GM23338 (cell line): ENCODE measurements around the gene TRHDE. TPM values are rescaled to one million over a fixed set of nuclear protein-coding genes. Genes with fewer than 3 reads are reported as not detected.
A peak's percentile ranks its signal among the peaks of the same experiment; 100 is the strongest.

Experiments
- ATAC-seq: fragments of 200-7000 bp; cut with Tn5 transposase; 3 replicates; pipeline ENCODE4 v1.9.1; 2020
- DNase-seq: peaks from one replicate; pipeline ENCODE4 v3.0.0-alpha.2; 2015; ENCODE audit warnings: low spot score
- H2AFZ ChIP-seq: fragments of 200-600 bp; sonication (generic); 2 replicates; pipeline ENCODE4 v1.8.0; 2016; ENCODE audit warnings: antibody characterized with exemption, mild to moderate bottlenecking, moderate library complexity
- H3F3A ChIP-seq: fragments of 200-600 bp; sonication (generic); replicated peaks from 2 replicates; pipeline ENCODE4 v1.8.0; 2017; ENCODE audit warnings: antibody characterized with exemption, mixed run types, low read depth
- H3K27ac ChIP-seq: fragments of 200-600 bp; sonication (generic); 2 replicates; pipeline ENCODE4 v1.6.1; 2016; ENCODE audit warnings: low read depth
- H3K27me3 ChIP-seq: fragments of 200-600 bp; sonication (generic); 2 replicates; pipeline ENCODE4 v1.8.0; 2016; ENCODE audit warnings: mild to moderate bottlenecking, mixed run types, moderate library complexity; ENCODE audit not compliant: insufficient read depth
- H3K36me3 ChIP-seq: fragments of 200-600 bp; sonication (generic); 2 replicates; pipeline ENCODE4 v1.8.0; 2016; ENCODE audit warnings: mild to moderate bottlenecking; ENCODE audit not compliant: insufficient read depth
- H3K4me1 ChIP-seq: fragments of 200-600 bp; sonication (generic); 2 replicates; pipeline ENCODE4 v1.8.0; 2016; ENCODE audit warnings: mild to moderate bottlenecking, moderate library complexity; ENCODE audit not compliant: insufficient read depth
- H3K4me2 ChIP-seq: fragments of 200-600 bp; sonication (generic); 2 replicates; pipeline ENCODE4 v1.7.1; 2017; ENCODE audit warnings: mixed run types
- H3K4me3 ChIP-seq: fragments of 200-600 bp; sonication (generic); 2 replicates; pipeline ENCODE4 v1.6.1; 2016; ENCODE audit warnings: mixed run types
- H3K79me2 ChIP-seq: fragments of 200-600 bp; sonication (generic); replicated peaks from 2 replicates; pipeline ENCODE4 v1.8.0; 2017; ENCODE audit warnings: mild to moderate bottlenecking; ENCODE audit not compliant: insufficient read depth
- H3K9me2 ChIP-seq: fragments of 200-600 bp; sonication (generic); 2 replicates; pipeline ENCODE4 v1.8.0; 2017; ENCODE audit not compliant: insufficient read depth
- H4K20me1 ChIP-seq: fragments of 200-600 bp; sonication (generic); replicated peaks from 2 replicates; pipeline ENCODE4 v1.8.0; 2017; ENCODE audit warnings: mild to moderate bottlenecking; ENCODE audit not compliant: insufficient read depth
- H3K27ac Mint-ChIP-seq: 2 replicates; pipeline ENCODE4 v1.8.0; 2020; ENCODE audit warnings: inconsistent platforms, mild to moderate bottlenecking, moderate library complexity, mixed read lengths
- H3K27me3 Mint-ChIP-seq: 3 replicates; pipeline ENCODE4 v1.8.0; 2022; ENCODE audit warnings: low read depth, mild to moderate bottlenecking, moderate library complexity, mixed read lengths, inconsistent platforms; ENCODE audit not compliant: insufficient read depth, poor library complexity
- H3K36me3 Mint-ChIP-seq: 3 replicates; pipeline ENCODE4 v1.8.0; 2021; ENCODE audit warnings: low read depth, mild to moderate bottlenecking, inconsistent platforms, moderate library complexity, mixed read lengths
- H3K4me1 Mint-ChIP-seq: 3 replicates; pipeline ENCODE4 v1.8.0; 2020; ENCODE audit warnings: mild to moderate bottlenecking, inconsistent platforms, mixed read lengths
- H3K4me3 Mint-ChIP-seq: 3 replicates; pipeline ENCODE4 v1.8.0; 2021; ENCODE audit warnings: moderate library complexity, mild to moderate bottlenecking, inconsistent platforms, mixed read lengths
- H3K9me3 Mint-ChIP-seq: 3 replicates; pipeline ENCODE4 v1.8.0; 2020; ENCODE audit warnings: moderate library complexity, mild to moderate bottlenecking, inconsistent platforms, mixed read lengths
- CREB1 ChIP-seq: fragments of 250-450 bp; sonication (Bioruptor Pico); IDR thresholded peaks from 2 replicates; pipeline ENCODE4 v1.5.0; 2020; ENCODE audit warnings: low read depth, mild to moderate bottlenecking, moderate library complexity
- EZH2 ChIP-seq: fragments of 200-600 bp; sonication (generic); IDR thresholded peaks from one replicate; pipeline ENCODE4 v1.8.0; 2017; ENCODE audit warnings: antibody characterized with exemption, mild to moderate bottlenecking, low read depth; ENCODE audit not compliant: unreplicated experiment
- EZH2phosphoT487 ChIP-seq: fragments of 200-600 bp; sonication (generic); IDR thresholded peaks from one replicate; pipeline ENCODE4 v1.8.1; 2018; ENCODE audit warnings: antibody characterized with exemption; ENCODE audit not compliant: unreplicated experiment
- JUNB ChIP-seq: IDR thresholded peaks from one replicate; pipeline ENCODE4 v1.6.1; 2016; ENCODE audit warnings: antibody characterized with exemption; ENCODE audit not compliant: unreplicated experiment
- NANOG ChIP-seq: IDR thresholded peaks from 2 replicates; pipeline ENCODE4 v1.6.1; 2016; ENCODE audit warnings: antibody characterized with exemption, borderline replicate concordance
- POLR2AphosphoS5 ChIP-seq: IDR thresholded peaks from 2 replicates; pipeline ENCODE4 v1.6.1; 2016; ENCODE audit warnings: antibody characterized with exemption, low read depth
- ZNF114 ChIP-seq: fragments of 250-450 bp; sonication (Bioruptor Pico); IDR thresholded peaks from 2 replicates; pipeline ENCODE4 v1.5.0; 2020; ENCODE audit warnings: mild to moderate bottlenecking, moderate library complexity
- ZNF331 ChIP-seq: fragments of 250-450 bp; sonication (Bioruptor Pico); IDR thresholded peaks from 2 replicates; pipeline ENCODE4 v1.5.0; 2020; ENCODE audit warnings: low read depth, mild to moderate bottlenecking, moderate library complexity
- polyA plus RNA-seq: library from polyadenylated mRNA; unstranded; fragments of >200 nt; fragmentation: Nextera tagmentation; extraction: Ambion mirVana; gene quantifications from 2 replicates; pipeline ENCODE4 v1.2.1, GENCODE V29; 2016
- total RNA-seq: library from RNA; depleted of rRNA; stranded (reverse); fragments of >200 nt; shearing (Covaris generic); gene quantifications from 2 replicates; pipeline ENCODE4 v1.2.3, GENCODE V29; 2014
- TF ChIP-seq, protein P1 (sequence below), 2 experiments: fragments of 200-600 bp in 1 of 2; sonication (generic) in 1 of 2; conservative IDR thresholded peaks; 2 replicates each; pipeline versions ENCODE4 v1.5.1 to v1.6.1; 2016 to 2017; ENCODE audit warnings: antibody characterized with exemption in 2 of 2, low read depth in 2 of 2, mild to moderate bottlenecking in 2 of 2, moderate library complexity in 1 of 2
- TF ChIP-seq, protein P2 (sequence below): IDR thresholded peaks from 2 replicates; pipeline ENCODE4 v1.6.1; 2016; ENCODE audit warnings: antibody characterized with exemption
- TF ChIP-seq, protein P3 (sequence below): IDR thresholded peaks from one replicate; pipeline ENCODE4 v1.6.1; 2018; ENCODE audit warnings: antibody characterized with exemption; ENCODE audit not compliant: unreplicated experiment

The TRHDE gene
- total and polyA plus RNA-seq, 2 experiments from 2014 or later = 1.3 to 7.7 TPM

DNA sequence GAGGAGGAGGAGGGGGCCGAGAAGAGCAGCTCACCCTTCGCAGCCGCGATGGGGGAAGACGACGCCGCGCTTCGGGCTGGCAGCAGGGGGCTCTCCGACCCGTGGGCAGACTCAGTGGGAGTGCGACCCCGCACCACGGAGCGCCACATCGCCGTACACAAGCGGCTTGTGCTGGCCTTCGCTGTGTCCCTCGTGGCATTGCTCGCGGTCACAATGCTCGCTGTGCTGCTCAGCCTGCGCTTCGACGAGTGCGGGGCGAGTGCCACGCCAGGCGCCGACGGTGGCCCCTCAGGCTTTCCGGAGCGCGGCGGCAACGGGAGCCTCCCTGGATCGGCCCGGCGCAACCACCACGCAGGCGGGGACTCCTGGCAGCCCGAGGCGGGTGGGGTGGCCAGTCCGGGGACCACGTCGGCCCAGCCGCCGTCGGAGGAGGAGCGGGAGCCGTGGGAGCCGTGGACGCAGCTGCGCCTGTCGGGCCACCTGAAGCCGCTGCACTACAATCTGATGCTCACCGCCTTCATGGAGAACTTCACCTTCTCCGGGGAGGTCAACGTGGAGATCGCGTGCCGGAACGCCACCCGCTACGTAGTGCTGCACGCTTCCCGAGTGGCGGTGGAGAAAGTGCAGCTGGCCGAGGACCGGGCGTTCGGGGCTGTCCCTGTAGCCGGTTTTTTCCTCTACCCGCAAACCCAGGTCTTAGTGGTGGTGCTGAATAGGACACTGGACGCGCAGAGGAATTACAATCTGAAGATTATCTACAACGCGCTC is 745 bp downstream of the TRHDE start:
- Mint-ChIP-seq H3K27ac (no peak overlapping the region), H3K9me3 (no peaks in the 10 kb centered on the region), H3K4me3 (peak overlapping the region; percentile 92), H3K36me3 (no peaks in the 10 kb centered on the region), H3K27me3 (peaks cover 34% of the 10 kb centered on the region), H3K4me1 (peaks cover 44% of the 10 kb centered on the region)
- Histone ChIP-seq H3K27me3 (peaks cover 38% of the 10 kb centered on the region), H3K36me3 (no peaks in the 10 kb centered on the region), H3K79me2 (peaks cover 44% of the 10 kb centered on the region), H3K4me3 (peak overlapping the region; percentile 80), H2AFZ (peak overlapping the region; percentile 85), H3K4me2 (peak overlapping the region; percentile 91), H4K20me1 (no peaks in the 10 kb centered on the region), H3F3A (no peaks in the 10 kb centered on the region), H3K9me2 (no peaks in the 10 kb centered on the region), H3K4me1 (peaks cover 51% of the 10 kb centered on the region), H3K27ac (no peak overlapping the region)
- DNase-seq (peak; percentile 39), ATAC-seq (peak; percentile 12)
- TF ChIP-seq ZNF114 = no peak
- TF ChIP-seq, protein P1, sequence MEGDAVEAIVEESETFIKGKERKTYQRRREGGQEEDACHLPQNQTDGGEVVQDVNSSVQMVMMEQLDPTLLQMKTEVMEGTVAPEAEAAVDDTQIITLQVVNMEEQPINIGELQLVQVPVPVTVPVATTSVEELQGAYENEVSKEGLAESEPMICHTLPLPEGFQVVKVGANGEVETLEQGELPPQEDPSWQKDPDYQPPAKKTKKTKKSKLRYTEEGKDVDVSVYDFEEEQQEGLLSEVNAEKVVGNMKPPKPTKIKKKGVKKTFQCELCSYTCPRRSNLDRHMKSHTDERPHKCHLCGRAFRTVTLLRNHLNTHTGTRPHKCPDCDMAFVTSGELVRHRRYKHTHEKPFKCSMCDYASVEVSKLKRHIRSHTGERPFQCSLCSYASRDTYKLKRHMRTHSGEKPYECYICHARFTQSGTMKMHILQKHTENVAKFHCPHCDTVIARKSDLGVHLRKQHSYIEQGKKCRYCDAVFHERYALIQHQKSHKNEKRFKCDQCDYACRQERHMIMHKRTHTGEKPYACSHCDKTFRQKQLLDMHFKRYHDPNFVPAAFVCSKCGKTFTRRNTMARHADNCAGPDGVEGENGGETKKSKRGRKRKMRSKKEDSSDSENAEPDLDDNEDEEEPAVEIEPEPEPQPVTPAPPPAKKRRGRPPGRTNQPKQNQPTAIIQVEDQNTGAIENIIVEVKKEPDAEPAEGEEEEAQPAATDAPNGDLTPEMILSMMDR (conservative IDR thresholded peaks at IDR 0.05; ENCODE audit: low read depth in 2 of 2) = peak in 1 of 2 experiments; percentile 31; a peak in 3 of 4 replicates
- no peak for TF ChIP-seq POLR2AphosphoS5
- no peak for TF ChIP-seq JUNB
- TF ChIP-seq EZH2phosphoT487 = peak; percentile 57

DNA sequence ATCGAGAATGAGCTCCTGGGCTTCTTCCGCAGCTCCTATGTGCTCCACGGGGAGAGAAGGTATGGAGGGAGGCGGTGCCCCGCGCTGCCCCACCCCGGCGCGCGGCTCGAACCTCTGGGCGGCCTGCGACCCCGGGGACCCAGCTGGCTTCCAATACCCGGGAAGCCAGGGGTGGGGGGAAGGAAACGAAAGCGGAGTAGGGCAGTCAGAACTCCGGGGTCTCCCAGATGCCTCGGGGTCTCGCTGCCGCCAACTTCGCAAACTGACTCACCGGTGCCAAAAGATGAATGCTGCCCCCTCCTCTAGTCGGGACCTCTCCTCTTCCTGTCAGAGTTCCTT is 1.3 kb downstream of the TRHDE start:
- TF ChIP-seq, protein P2, sequence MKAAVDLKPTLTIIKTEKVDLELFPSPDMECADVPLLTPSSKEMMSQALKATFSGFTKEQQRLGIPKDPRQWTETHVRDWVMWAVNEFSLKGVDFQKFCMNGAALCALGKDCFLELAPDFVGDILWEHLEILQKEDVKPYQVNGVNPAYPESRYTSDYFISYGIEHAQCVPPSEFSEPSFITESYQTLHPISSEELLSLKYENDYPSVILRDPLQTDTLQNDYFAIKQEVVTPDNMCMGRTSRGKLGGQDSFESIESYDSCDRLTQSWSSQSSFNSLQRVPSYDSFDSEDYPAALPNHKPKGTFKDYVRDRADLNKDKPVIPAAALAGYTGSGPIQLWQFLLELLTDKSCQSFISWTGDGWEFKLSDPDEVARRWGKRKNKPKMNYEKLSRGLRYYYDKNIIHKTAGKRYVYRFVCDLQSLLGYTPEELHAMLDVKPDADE = no peak
- TF ChIP-seq ZNF331 (CRISPR knock-in tag) (no peak), JUNB (no peak), NANOG (no peak), CREB1 (CRISPR knock-in tag) (no peak), EZH2phosphoT487 (no peak), POLR2AphosphoS5 (no peak), EZH2 (no peak), ZNF114 (no peak)
- TF ChIP-seq, protein P3, sequence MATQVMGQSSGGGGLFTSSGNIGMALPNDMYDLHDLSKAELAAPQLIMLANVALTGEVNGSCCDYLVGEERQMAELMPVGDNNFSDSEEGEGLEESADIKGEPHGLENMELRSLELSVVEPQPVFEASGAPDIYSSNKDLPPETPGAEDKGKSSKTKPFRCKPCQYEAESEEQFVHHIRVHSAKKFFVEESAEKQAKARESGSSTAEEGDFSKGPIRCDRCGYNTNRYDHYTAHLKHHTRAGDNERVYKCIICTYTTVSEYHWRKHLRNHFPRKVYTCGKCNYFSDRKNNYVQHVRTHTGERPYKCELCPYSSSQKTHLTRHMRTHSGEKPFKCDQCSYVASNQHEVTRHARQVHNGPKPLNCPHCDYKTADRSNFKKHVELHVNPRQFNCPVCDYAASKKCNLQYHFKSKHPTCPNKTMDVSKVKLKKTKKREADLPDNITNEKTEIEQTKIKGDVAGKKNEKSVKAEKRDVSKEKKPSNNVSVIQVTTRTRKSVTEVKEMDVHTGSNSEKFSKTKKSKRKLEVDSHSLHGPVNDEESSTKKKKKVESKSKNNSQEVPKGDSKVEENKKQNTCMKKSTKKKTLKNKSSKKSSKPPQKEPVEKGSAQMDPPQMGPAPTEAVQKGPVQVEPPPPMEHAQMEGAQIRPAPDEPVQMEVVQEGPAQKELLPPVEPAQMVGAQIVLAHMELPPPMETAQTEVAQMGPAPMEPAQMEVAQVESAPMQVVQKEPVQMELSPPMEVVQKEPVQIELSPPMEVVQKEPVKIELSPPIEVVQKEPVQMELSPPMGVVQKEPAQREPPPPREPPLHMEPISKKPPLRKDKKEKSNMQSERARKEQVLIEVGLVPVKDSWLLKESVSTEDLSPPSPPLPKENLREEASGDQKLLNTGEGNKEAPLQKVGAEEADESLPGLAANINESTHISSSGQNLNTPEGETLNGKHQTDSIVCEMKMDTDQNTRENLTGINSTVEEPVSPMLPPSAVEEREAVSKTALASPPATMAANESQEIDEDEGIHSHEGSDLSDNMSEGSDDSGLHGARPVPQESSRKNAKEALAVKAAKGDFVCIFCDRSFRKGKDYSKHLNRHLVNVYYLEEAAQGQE = no peak
- Mint-ChIP-seq H3K4me1 (peaks cover 40% of the 10 kb centered on the region), H3K27ac (no peak overlapping the region), H3K4me3 (peak overlapping the region; percentile 92), H3K36me3 (no peaks in the 10 kb centered on the region), H3K9me3 (no peaks in the 10 kb centered on the region), H3K27me3 (peaks cover 34% of the 10 kb centered on the region)
- no peak overlapping the region for H3K27ac ChIP-seq
- peaks cover 50% of the 10 kb centered on the region for H3K4me1 ChIP-seq
- H3K79me2 ChIP-seq = peaks cover 46% of the 10 kb centered on the region
- peak; percentile 12 for ATAC-seq
- no peaks in the 10 kb centered on the region for H3K36me3 ChIP-seq
- peak overlapping the region; percentile 91 for H3K4me2 ChIP-seq
- no peaks in the 10 kb centered on the region for H4K20me1 ChIP-seq
- H3F3A ChIP-seq = no peaks in the 10 kb centered on the region
- peaks cover 38% of the 10 kb centered on the region for H3K27me3 ChIP-seq
- peak overlapping the region; percentile 80 for H3K4me3 ChIP-seq
- peak overlapping the region; percentile 85 for H2AFZ ChIP-seq
- DNase-seq = peak; percentile 39
- no peaks in the 10 kb centered on the region for H3K9me2 ChIP-seq
